ENCODE results near the gene HJURP. TPM values are rescaled to one million over a fixed set of nuclear protein-coding genes. Genes with fewer than 3 reads are reported as not detected.

Gene HJURP
- polyA plus RNA-seq, 1 of the 3 experiments (the other 2 are of a cell fraction), result 13.2 TPM

DNA sequence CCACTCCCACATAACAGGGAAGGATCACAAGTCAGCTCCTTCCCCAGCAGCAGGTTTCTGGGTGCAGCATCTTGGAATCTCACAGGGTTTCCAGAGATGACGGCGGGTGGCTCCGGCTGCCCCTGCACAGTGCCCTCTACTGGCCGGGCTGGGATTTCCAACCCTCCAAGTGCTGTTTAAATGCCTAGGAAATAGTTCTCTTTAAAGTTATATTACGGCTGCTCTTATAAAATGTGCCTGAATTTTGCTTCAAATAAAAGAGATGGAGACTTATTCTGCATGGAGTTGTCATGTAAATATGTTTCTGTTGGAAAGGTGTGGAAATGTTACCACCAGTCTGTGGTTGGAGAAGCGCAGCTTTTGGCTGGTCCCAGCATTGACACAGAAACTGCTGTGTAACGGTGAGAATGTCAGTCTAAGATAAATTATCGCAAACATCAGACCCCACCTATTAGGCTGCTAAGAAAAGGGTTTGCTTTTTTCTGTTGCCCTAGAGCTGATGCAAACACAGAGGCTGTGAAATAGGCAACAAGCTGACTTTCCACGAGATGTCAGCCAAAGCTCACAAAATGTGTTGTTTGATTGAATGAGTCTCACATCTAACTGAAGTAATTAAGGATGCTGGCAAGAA, 3.3 kb upstream of the HJURP start:
- 68% methylated on average over 9 of the region's 9 CpGs for WGBS (ENCODE audit: low lambda C conversion rate)
- H3K9me2 ChIP-seq, result no peaks in the 10 kb centered on the region
- no peak for DNase-seq
- TF ChIP-seq SIN3A (IDR thresholded peaks at IDR 0.05; ENCODE audit: borderline replicate concordance, low read depth, low read length) (no peak), CHD2 (IDR thresholded peaks at IDR 0.05; ENCODE audit: low read length, partially characterized antibody) (no peak), JUND (IDR thresholded peaks at IDR 0.05) (no peak), NFIC (IDR thresholded peaks at IDR 0.05; ENCODE audit: borderline replicate concordance) (no peak), NRF1 (IDR thresholded peaks at IDR 0.05; ENCODE audit: low read depth, low read length) (no peak), GATA2 (CRISPR knock-in tag; IDR thresholded peaks at IDR 0.05) (no peak)
- TF ChIP-seq, protein P1, sequence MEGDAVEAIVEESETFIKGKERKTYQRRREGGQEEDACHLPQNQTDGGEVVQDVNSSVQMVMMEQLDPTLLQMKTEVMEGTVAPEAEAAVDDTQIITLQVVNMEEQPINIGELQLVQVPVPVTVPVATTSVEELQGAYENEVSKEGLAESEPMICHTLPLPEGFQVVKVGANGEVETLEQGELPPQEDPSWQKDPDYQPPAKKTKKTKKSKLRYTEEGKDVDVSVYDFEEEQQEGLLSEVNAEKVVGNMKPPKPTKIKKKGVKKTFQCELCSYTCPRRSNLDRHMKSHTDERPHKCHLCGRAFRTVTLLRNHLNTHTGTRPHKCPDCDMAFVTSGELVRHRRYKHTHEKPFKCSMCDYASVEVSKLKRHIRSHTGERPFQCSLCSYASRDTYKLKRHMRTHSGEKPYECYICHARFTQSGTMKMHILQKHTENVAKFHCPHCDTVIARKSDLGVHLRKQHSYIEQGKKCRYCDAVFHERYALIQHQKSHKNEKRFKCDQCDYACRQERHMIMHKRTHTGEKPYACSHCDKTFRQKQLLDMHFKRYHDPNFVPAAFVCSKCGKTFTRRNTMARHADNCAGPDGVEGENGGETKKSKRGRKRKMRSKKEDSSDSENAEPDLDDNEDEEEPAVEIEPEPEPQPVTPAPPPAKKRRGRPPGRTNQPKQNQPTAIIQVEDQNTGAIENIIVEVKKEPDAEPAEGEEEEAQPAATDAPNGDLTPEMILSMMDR (IDR thresholded peaks at IDR 0.05), result peak; percentile 58
- H3K79me2 ChIP-seq (ENCODE audit: insufficient read depth), result peaks cover 18% of the 10 kb centered on the region
- H3K27ac ChIP-seq (ENCODE audit: low read depth in 2 of 2, low read length in 1 of 2), result no peak overlapping the region
- H3K4me3 ChIP-seq (ENCODE audit: low read depth in 2 of 2, low read length in 1 of 2), result no peak overlapping the region; a peak in 1 of 4 replicates
- H3K36me3 ChIP-seq (replicated peaks in 1 of 2; ENCODE audit: control insufficient read depth in 1 of 2, insufficient read depth in 2 of 2, low read length in 1 of 2), result peaks cover 1 to 2% of the 10 kb centered on the region in 2 experiments
- no peaks in the 10 kb centered on the region for H4K20me1 ChIP-seq (ENCODE audit: insufficient read depth)
- H3K4me2 ChIP-seq, result no peak overlapping the region
- no peaks in the 10 kb centered on the region for H3K9me3 ChIP-seq
- H3F3A ChIP-seq (replicated peaks; ENCODE audit: insufficient read depth), result no peaks in the 10 kb centered on the region
- H3K4me1 ChIP-seq (ENCODE audit: control insufficient read depth in 1 of 2, insufficient read depth in 2 of 2, low read depth in 1 of 2, low read length in 1 of 2), result peaks cover under 1 to 13% of the 10 kb centered on the region in 2 experiments; a peak in 2 of 4 replicates
- ChIA-PET CTCF (interaction anchor here (0.7 kb wide), 2 partner anchors 19 to 58 kb away, joined by 3 read pairs; no protein-coding TSS in a partner anchor), POLR2A (no interaction called here)
- H3K9ac ChIP-seq, result no peak overlapping the region
- no peak overlapping the region for H2AFZ ChIP-seq (ENCODE audit: low read depth)
- no peaks in the 10 kb centered on the region for H3K27me3 ChIP-seq (ENCODE audit: insufficient read depth)

DNA sequence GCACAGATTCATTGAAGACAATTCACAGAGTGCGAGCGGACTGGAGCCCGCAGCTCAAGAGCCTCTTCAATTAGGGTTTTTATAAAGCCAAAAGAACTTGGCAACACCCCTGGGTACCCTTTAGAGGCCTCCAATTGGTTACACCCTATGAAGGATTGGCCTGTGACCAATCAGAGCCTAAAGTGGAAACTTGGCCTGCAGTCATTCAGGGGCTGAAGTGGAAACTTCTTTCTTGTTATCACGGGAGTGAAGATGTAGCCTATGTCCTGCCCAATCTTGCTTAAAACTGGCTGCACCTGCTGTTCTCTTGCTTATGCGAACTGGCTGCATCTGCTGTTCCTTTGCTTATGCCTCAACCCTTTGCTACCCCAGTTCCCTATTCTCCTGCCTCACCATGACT, 1.8 kb upstream of the HJURP start:
- Histone ChIP-seq H3K9me3 (no peaks in the 10 kb centered on the region), H3K4me2 (no peak overlapping the region), H3K36me3 (replicated peaks in 1 of 2; ENCODE audit: control insufficient read depth in 1 of 2, insufficient read depth in 2 of 2, low read length in 1 of 2) (peaks cover 6 to 8% of the 10 kb centered on the region in 2 experiments), H4K20me1 (ENCODE audit: insufficient read depth) (0 out of 2 replicates have a peak, but pooled peaks cover 4% of the 10 kb centered on the region), H3K4me3 (ENCODE audit: low read depth in 2 of 2, low read length in 1 of 2) (no peak overlapping the region), H3K79me2 (ENCODE audit: insufficient read depth) (peaks cover 32% of the 10 kb centered on the region), H3K4me1 (ENCODE audit: control insufficient read depth in 1 of 2, insufficient read depth in 2 of 2, low read depth in 1 of 2, low read length in 1 of 2) (peaks cover 11 to 20% of the 10 kb centered on the region in 2 experiments; a peak in 2 of 4 replicates), H3K27me3 (ENCODE audit: insufficient read depth) (no peaks in the 10 kb centered on the region), H3K9me2 (no peaks in the 10 kb centered on the region), H3K9ac (no peak overlapping the region), H3F3A (replicated peaks; ENCODE audit: insufficient read depth) (peaks cover 3% of the 10 kb centered on the region), H2AFZ (ENCODE audit: low read depth) (no peak overlapping the region), H3K27ac (ENCODE audit: low read depth in 2 of 2, low read length in 1 of 2) (no peak overlapping the region)
- WGBS (ENCODE audit: low lambda C conversion rate), result 96% methylated on average over 4 of the region's 5 CpGs
- POLR2A ChIA-PET, result no interaction called here
- TF ChIP-seq, protein P2, sequence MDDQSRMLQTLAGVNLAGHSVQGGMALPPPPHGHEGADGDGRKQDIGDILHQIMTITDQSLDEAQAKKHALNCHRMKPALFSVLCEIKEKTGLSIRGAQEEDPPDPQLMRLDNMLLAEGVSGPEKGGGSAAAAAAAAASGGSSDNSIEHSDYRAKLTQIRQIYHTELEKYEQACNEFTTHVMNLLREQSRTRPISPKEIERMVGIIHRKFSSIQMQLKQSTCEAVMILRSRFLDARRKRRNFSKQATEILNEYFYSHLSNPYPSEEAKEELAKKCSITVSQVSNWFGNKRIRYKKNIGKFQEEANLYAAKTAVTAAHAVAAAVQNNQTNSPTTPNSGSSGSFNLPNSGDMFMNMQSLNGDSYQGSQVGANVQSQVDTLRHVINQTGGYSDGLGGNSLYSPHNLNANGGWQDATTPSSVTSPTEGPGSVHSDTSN (IDR thresholded peaks at IDR 0.05), result 0 out of 2 replicates have a peak, but pooled peaks have one; percentile 23
- no peak for TF ChIP-seq TCF12 (IDR thresholded peaks at IDR 0.05)
- DNase-seq, result no peak
- CTCF ChIA-PET, result no interaction called here

Measured in SK-N-SH (cell line).